PC-3 (cell line): Measurements from ENCODE around the gene EARS2. TPM values are rescaled to one million over a fixed set of nuclear protein-coding genes. Genes with fewer than 3 reads are reported as not detected.

Experiments used
- ATAC-seq: fragments of 200-7000 bp; cut with Tn5 transposase; 2 replicates; pipeline ENCODE4 v1.9.1; 2020; ENCODE audit warnings: mild to moderate bottlenecking, moderate library complexity
- BruUV-seq: library from RNA; stranded (reverse); fragments of 400-500 nt; replicated peaks from 2 replicates; lab custom pipeline; 2021; lab: Mats Ljungman, UMichigan
- CTCF ChIA-PET: fragments of 300-600 bp; sonication (Branson Sonifier 250); formaldehyde crosslinking; loops from one replicate; lab custom pipeline; 2022; ENCODE audit warnings: antibody characterized with exemption; lab: Charles Lee
- POLR2A ChIA-PET: fragments of 300-600 bp; sonication (Branson Sonifier 250); formaldehyde crosslinking; loops from one replicate; lab custom pipeline; 2022; ENCODE audit warnings: antibody characterized with exemption; ENCODE audit not compliant: unreplicated experiment; lab: Charles Lee
- DNase-seq: peaks from one replicate; pipeline ENCODE4 v3.0.0-alpha.2; 2015
- H2AFZ ChIP-seq: fragments of 300-600 bp; sonication (generic); 2 replicates; pipeline ENCODE4 v1.6.0; 2016; ENCODE audit warnings: antibody characterized with exemption, low read length
- H3F3A ChIP-seq: fragments of 300-600 bp; sonication (generic); one replicate; pipeline ENCODE4 v1.6.0; 2017; ENCODE audit warnings: antibody characterized with exemption, low read length, control low read depth, mild to moderate bottlenecking; ENCODE audit not compliant: unreplicated experiment
- H3K27ac ChIP-seq: fragments of 300-600 bp; sonication (generic); 2 replicates; pipeline ENCODE4 v1.5.1; 2016; ENCODE audit warnings: mild to moderate bottlenecking, low read length
- H3K27me3 ChIP-seq: fragments of 300-600 bp; sonication (generic); 2 replicates; pipeline ENCODE4 v1.6.1; 2016; ENCODE audit warnings: low read length, mixed read lengths
- H3K36me3 ChIP-seq: fragments of 300-600 bp; sonication (generic); 2 replicates; pipeline ENCODE4 v1.6.1; 2016; ENCODE audit warnings: low read depth, mixed run types, low read length, mixed read lengths
- H3K4me1 ChIP-seq: fragments of 300-600 bp; sonication (generic); 2 replicates; pipeline ENCODE4 v1.5.1; 2016; ENCODE audit warnings: low read length; ENCODE audit not compliant: insufficient read depth
- H3K4me2 ChIP-seq: fragments of 300-600 bp; sonication (generic); 2 replicates; pipeline ENCODE4 v1.6.0; 2016; ENCODE audit warnings: low read length
- H3K4me3 ChIP-seq: fragments of 300-600 bp; sonication (generic); 2 replicates; pipeline ENCODE4 v1.5.1; 2016; ENCODE audit warnings: mild to moderate bottlenecking, low read length, mixed read lengths
- H3K79me2 ChIP-seq: fragments of 300-600 bp; sonication (generic); 2 replicates; pipeline ENCODE4 v1.6.1; 2017; ENCODE audit warnings: low read length, mixed read lengths
- H3K9ac ChIP-seq: fragments of 300-600 bp; sonication (generic); 2 replicates; pipeline ENCODE4 v1.6.0; 2016; ENCODE audit warnings: mild to moderate bottlenecking, low read length
- H3K9me2 ChIP-seq: fragments of 300-600 bp; sonication (generic); replicated peaks from 2 replicates; pipeline ENCODE4 v1.6.1; 2016; ENCODE audit warnings: mixed run types, low read length, mixed read lengths
- H3K9me3 ChIP-seq: fragments of 300-600 bp; sonication (generic); 2 replicates; pipeline ENCODE4 v1.6.1; 2016; ENCODE audit warnings: low read length, mixed read lengths
- H4K20me1 ChIP-seq: fragments of 300-600 bp; sonication (generic); 2 replicates; pipeline ENCODE4 v1.6.1; 2016; ENCODE audit warnings: low read length, mixed read lengths
- CTCF ChIP-seq: fragments of 300-600 bp; sonication (generic); conservative IDR thresholded peaks from 2 replicates; pipeline ENCODE4 v1.5.1; 2017; ENCODE audit warnings: antibody characterized with exemption, low read depth, mild to moderate bottlenecking, low read length
- EZH2 ChIP-seq: fragments of 300-600 bp; sonication (generic); IDR thresholded peaks from one replicate; pipeline ENCODE4 v1.6.1; 2017; ENCODE audit warnings: antibody characterized with exemption, mild to moderate bottlenecking, low read length; ENCODE audit not compliant: unreplicated experiment
- EZH2phosphoT487 ChIP-seq: fragments of 300-600 bp; sonication (generic); IDR thresholded peaks from 2 replicates; pipeline ENCODE4 v1.6.1; 2018; ENCODE audit warnings: mild to moderate bottlenecking, antibody characterized with exemption, low read length, borderline replicate concordance
- intact Hi-C: fragments of 100-400 bp; cut with micrococcal nuclease; formaldehyde crosslinking; loops from 2 replicates; pipeline ENCODE4 v1.9.0; 2023
- total RNA-seq: library from RNA; depleted of rRNA; stranded (reverse); fragments of >200 nt; gene quantifications from 2 replicates; pipeline ENCODE4 v1.2.3, GENCODE V29; 2014

The EARS2 gene
- total RNA-seq, 1 experiment from 2014 or later = 23.7 TPM

- CTCF ChIA-PET = no interaction called here
- no peaks in the 10 kb centered on the region for H3K9me2 ChIP-seq
- POLR2A ChIA-PET = no interaction called here
- DNase-seq (no peak), ATAC-seq (no peak)
- TF ChIP-seq EZH2phosphoT487 = no peak
- TF ChIP-seq CTCF = no peak
- no peak for TF ChIP-seq EZH2
- H3K9me3 ChIP-seq = no peaks in the 10 kb centered on the region
- H3F3A ChIP-seq = no peaks in the 10 kb centered on the region
- no peaks in the 10 kb centered on the region for H3K27me3 ChIP-seq
- H3K9ac ChIP-seq = no peak overlapping the region
- H3K4me2 ChIP-seq = no peak overlapping the region
- no peaks in the 10 kb centered on the region for H3K79me2 ChIP-seq
- BruUV-seq = no TSS peak
- H4K20me1 ChIP-seq = no peaks in the 10 kb centered on the region
- no peak overlapping the region for H3K4me3 ChIP-seq
- peaks cover 20% of the 10 kb centered on the region for H3K4me1 ChIP-seq
- 0 out of 2 replicates have a peak, but pooled peaks cover 6% of the 10 kb centered on the region for H3K36me3 ChIP-seq
- intact Hi-C loops = no loop called here
- H3K27ac ChIP-seq = no peak overlapping the region
- no peak overlapping the region for H2AFZ ChIP-seq
Measured at GRCh38 chr16:23534868-23535860, 22.0 kb downstream of the EARS2 start.

GRCh38 chr16:23532448-23532847, 24.7 kb downstream of the EARS2 start:
- H2AFZ ChIP-seq = no peak overlapping the region
- no TSS peak for BruUV-seq
- intact Hi-C loops = no loop called here
- no peaks in the 10 kb centered on the region for H3K27me3 ChIP-seq
- ATAC-seq (no peak), DNase-seq (no peak)
- no peaks in the 10 kb centered on the region for H3K79me2 ChIP-seq
- 0 out of 2 replicates have a peak, but pooled peaks cover 6% of the 10 kb centered on the region for H3K36me3 ChIP-seq
- TF ChIP-seq EZH2 = no peak
- TF ChIP-seq CTCF = no peak
- no peak for TF ChIP-seq EZH2phosphoT487
- no peak overlapping the region for H3K4me3 ChIP-seq
- no peaks in the 10 kb centered on the region for H3F3A ChIP-seq
- H3K9ac ChIP-seq = no peak overlapping the region
- H3K27ac ChIP-seq = no peak overlapping the region
- no peaks in the 10 kb centered on the region for H4K20me1 ChIP-seq
- no peaks in the 10 kb centered on the region for H3K9me3 ChIP-seq
- ChIA-PET CTCF (no interaction called here), POLR2A (no interaction called here)
- no peaks in the 10 kb centered on the region for H3K9me2 ChIP-seq
- H3K4me2 ChIP-seq = no peak overlapping the region
- H3K4me1 ChIP-seq = no peaks in the 10 kb centered on the region

- Histone ChIP-seq H3K27me3 (no peaks in the 10 kb centered on the region), H3K9me2 (no peaks in the 10 kb centered on the region), H3F3A (no peaks in the 10 kb centered on the region), H3K9me3 (no peaks in the 10 kb centered on the region), H3K4me2 (no peak overlapping the region), H3K4me3 (no peak overlapping the region), H3K4me1 (no peaks in the 10 kb centered on the region), H2AFZ (no peak overlapping the region), H3K36me3 (0 out of 2 replicates have a peak, but pooled peaks cover 6% of the 10 kb centered on the region), H4K20me1 (no peaks in the 10 kb centered on the region), H3K9ac (no peak overlapping the region), H3K79me2 (no peaks in the 10 kb centered on the region), H3K27ac (no peak overlapping the region)
- intact Hi-C loops = no loop called here
- DNase-seq = no peak
- no TSS peak for BruUV-seq
- POLR2A ChIA-PET = no interaction called here
- CTCF ChIA-PET = no interaction called here
- TF ChIP-seq CTCF (no peak), EZH2phosphoT487 (no peak), EZH2 (no peak)
- no peak for ATAC-seq
Measured at GRCh38 chr16:23530062-23530461, 27.1 kb downstream of the EARS2 start.
